Lung (tissue), 12 donors: ENCODE measurements around the gene KCND3. TPM values are rescaled to one million over a fixed set of nuclear protein-coding genes. Genes with fewer than 3 reads are reported as not detected.

Experiments
- ATAC-seq: fragments of 200-7000 bp; cut with Tn5 transposase; one replicate; pipeline ENCODE4 v1.9.1; 2020; ENCODE audit warnings: moderate number of reproducible peaks; ENCODE audit not compliant: insufficient read depth, low FRiP score
- DNase-seq, 3 donors: peaks; one replicate each; pipeline ENCODE4 v3.0.0-alpha.2; 2013 to 2017
- H3K27ac ChIP-seq, 2 donors: one replicate each; pipeline ENCODE4 v1.5.1; 2013; ENCODE audit warnings: mild to moderate bottlenecking in 2 of 2, moderate library complexity in 2 of 2, control low read depth in 1 of 2, inconsistent platforms in 1 of 2, low read depth in 1 of 2, low read length in 1 of 2
- H3K27me3 ChIP-seq, 3 donors: one replicate each; pipeline ENCODE4 v1.5.1; 2013; ENCODE audit warnings: low read length in 2 of 3; ENCODE audit not compliant: control insufficient read depth in 3 of 3, insufficient read depth in 3 of 3
- H3K36me3 ChIP-seq, 4 donors: one replicate each; pipeline ENCODE4 v1.5.1; 2013; ENCODE audit warnings: low read length in 4 of 4, mild to moderate bottlenecking in 1 of 4, moderate library complexity in 1 of 4; ENCODE audit not compliant: control insufficient read depth in 4 of 4, insufficient read depth in 4 of 4
- H3K4me1 ChIP-seq, 5 donors: one replicate each; pipeline ENCODE4 v1.5.1; 2013; ENCODE audit warnings: low read length in 5 of 5, mild to moderate bottlenecking in 2 of 5, moderate library complexity in 1 of 5; ENCODE audit not compliant: control insufficient read depth in 5 of 5, insufficient read depth in 5 of 5
- H3K4me3 ChIP-seq: one replicate; pipeline ENCODE4 v1.5.1; 2013; ENCODE audit warnings: mild to moderate bottlenecking, control low read depth, moderate library complexity
- H3K9ac ChIP-seq, 2 donors: one replicate each; pipeline ENCODE4 v1.5.1; 2013; ENCODE audit warnings: low read length in 2 of 2, control low read depth in 1 of 2; ENCODE audit not compliant: insufficient read depth in 1 of 2
- H3K9me3 ChIP-seq, 4 donors: one replicate each; pipeline ENCODE4 v1.5.1; 2013; ENCODE audit warnings: low read length in 3 of 4, mild to moderate bottlenecking in 1 of 4, moderate library complexity in 1 of 4; ENCODE audit not compliant: control insufficient read depth in 4 of 4, insufficient read depth in 3 of 4
- CTCF ChIP-seq: IDR thresholded peaks from 2 replicates; pipeline ENCODE4 v1.5.1; 2012; ENCODE audit warnings: mild to moderate bottlenecking; ENCODE audit errors: control extremely low read depth, extremely low read depth
- WGBS, 2 donors: extraction: QIAGEN DNeasy Blood & Tissue Kit; methylation state at CpG; one replicate each; pipeline ENCODE4 v1.1.7; 2013; 5-methylcytosine and 5-hydroxymethylcytosine counted together
- polyA plus RNA-seq, 2 donors: library from polyadenylated mRNA; stranded (reverse); fragments of 200-250 nt; gene quantifications; one replicate each; pipeline ENCODE4 v1.2.1, GENCODE V29; 2013
- total RNA-seq, 2 donors: library from RNA; depleted of rRNA in 1 of 2; stranded (reverse); fragments of >200 nt in 1 of 2; gene quantifications; one replicate each; pipeline ENCODE4 v1.2.1, GENCODE V29; 2014 to 2021
- donor health status: control.
- donor health status: control.
- donor health status: Bipolar disorder and iron deficiency.
- donor health status: healthy.
- donor health status: DM: yes; HTN: yes; CAD: no.

Gene KCND3
- total and polyA plus RNA-seq, 4 donors, result 1.3 to 12.1 (median 4.9) TPM

DNA sequence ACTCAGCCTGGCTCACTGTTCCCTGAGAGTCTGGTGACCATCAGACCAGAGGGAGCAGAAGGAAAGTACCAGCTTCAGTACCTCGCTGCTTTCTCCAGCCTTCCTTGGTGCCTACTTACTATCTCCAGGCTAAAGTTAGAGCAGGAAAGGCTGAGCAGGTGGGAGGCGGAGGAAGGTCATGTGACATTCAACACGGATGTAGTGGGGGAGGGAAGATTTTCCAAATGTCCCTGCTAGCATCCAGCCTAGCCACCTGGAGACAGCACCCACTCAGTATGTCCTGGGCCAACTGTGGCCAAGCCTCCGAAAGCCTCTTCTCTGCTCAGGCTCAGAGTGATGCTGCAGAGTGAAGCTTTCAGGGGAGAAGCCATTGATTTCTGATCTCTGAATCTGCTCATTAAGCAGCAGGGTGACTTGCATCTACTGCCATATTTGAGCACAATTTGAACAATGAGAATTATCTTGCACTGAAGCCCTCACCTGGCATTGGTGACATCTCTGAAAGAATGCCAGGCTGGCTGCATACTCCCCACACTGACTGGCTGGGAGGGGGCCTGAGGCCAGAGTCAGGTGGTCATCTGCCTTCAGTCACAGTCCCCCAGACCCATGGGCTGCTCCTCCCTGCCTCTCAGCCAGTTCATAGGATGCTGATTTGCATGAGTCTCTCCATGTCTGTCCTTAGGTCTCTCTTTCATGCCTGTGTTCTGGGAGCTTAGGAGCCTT, 86.2 kb downstream of the KCND3 start:
- 74 to 76% methylated on average over 4 of the region's 4 CpGs for WGBS, 2 donors
- TF ChIP-seq CTCF, result no peak

GRCh38 chr1:111895469-111895868, 94.0 kb downstream of the KCND3 start:
- no peaks in the 10 kb centered on the region for H3K36me3 ChIP-seq

More for the DNA sequence above, 86.2 kb downstream of the KCND3 start:
- ATAC-seq, result no peak
- Histone ChIP-seq H3K9me3 (no peaks in the 10 kb centered on the region), H3K27me3 (peaks cover 0 to 14% (median 0%) of the 10 kb centered on the region in 3 donors), H3K27ac (peak overlapping the region in 1 of 2 donors; percentile 17), H3K4me1 (peaks cover 0 to 8% (median 0%) of the 10 kb centered on the region in 5 donors), H3K36me3 (no peaks in the 10 kb centered on the region), H3K9ac (no peak overlapping the region), H3K4me3 (no peak overlapping the region)
- no peak for DNase-seq

GRCh38 chr1:111895017-111895416, 94.5 kb downstream of the KCND3 start:
- Histone ChIP-seq H3K27ac (no peak overlapping the region), H3K27me3 (peaks cover 0 to 4% (median 0%) of the 10 kb centered on the region in 3 donors), H3K9me3 (no peaks in the 10 kb centered on the region), H3K4me3 (no peak overlapping the region), H3K36me3 (no peaks in the 10 kb centered on the region), H3K4me1 (no peaks in the 10 kb centered on the region), H3K9ac (no peak overlapping the region)
- ATAC-seq (no peak), DNase-seq (no peak)
- WGBS, 2 donors, result 41 to 47% methylated on average over 2 of the region's 2 CpGs
- no peak for TF ChIP-seq CTCF

More at GRCh38 chr1:111895469-111895868, 94.0 kb downstream of the KCND3 start:
- 37 to 44% methylated on average over 16 of the region's 16 CpGs for WGBS, 2 donors
- ATAC-seq (no peak), DNase-seq (no peak)
- peaks cover 0 to 4% (median 0%) of the 10 kb centered on the region in 3 donors for H3K27me3 ChIP-seq
- H3K27ac ChIP-seq, result no peak overlapping the region
- no peak overlapping the region for H3K4me3 ChIP-seq
- no peak for TF ChIP-seq CTCF
- H3K4me1 ChIP-seq, result no peaks in the 10 kb centered on the region
- H3K9me3 ChIP-seq, result no peaks in the 10 kb centered on the region
- no peak overlapping the region for H3K9ac ChIP-seq
